HepG2 (cell line): Measurements from ENCODE around the gene PSMC3IP. TPM values are rescaled to one million over a fixed set of nuclear protein-coding genes. Genes with fewer than 3 reads are reported as not detected.
A peak's percentile ranks its signal among the peaks of the same experiment; 100 is the strongest.

Experiments
- ELF1 ChIP-seq: sonication (generic); formaldehyde crosslinking; IDR thresholded peaks from 2 replicates; pipeline ENCODE4 v1.4.0; 2020; ENCODE audit warnings: missing genetic modification reagents
- ETV5 ChIP-seq: IDR thresholded peaks from 2 replicates; pipeline ENCODE4 v1.6.1; 2018; ENCODE audit warnings: missing biosample characterization, missing genetic modification reagents, inconsistent platforms, borderline replicate concordance
- GATAD2A ChIP-seq: IDR thresholded peaks from 2 replicates; pipeline ENCODE4 v1.6.1; 2016
- HES4 ChIP-seq: sonication (generic); formaldehyde crosslinking; IDR thresholded peaks from 2 replicates; pipeline ENCODE4 v1.9.0; 2021; ENCODE audit warnings: mild to moderate bottlenecking, missing genetic modification reagents, borderline replicate concordance
- HNRNPLL ChIP-seq: fragments of 200-400 bp; formaldehyde crosslinking; IDR thresholded peaks from 2 replicates; pipeline ENCODE4 v1.6.1; 2017; ENCODE audit warnings: mild to moderate bottlenecking, low read depth, low read length; ENCODE audit not compliant: poor library complexity, severe bottlenecking
- KAT7 ChIP-seq: IDR thresholded peaks from 2 replicates; pipeline ENCODE4 v1.6.1; 2018; ENCODE audit warnings: borderline replicate concordance, missing compliant biosample characterization
- KLF16 ChIP-seq, 2 experiments: sonication (generic) in 1 of 2; formaldehyde crosslinking in 1 of 2; IDR thresholded peaks; 2 replicates each; pipeline versions ENCODE4 v1.6.1 to v1.8.0; 2016 to 2023; ENCODE audit warnings: missing genetic modification reagents in 2 of 2, missing compliant biosample characterization in 1 of 2
- NFRKB ChIP-seq: fragments of 450-650 bp; IDR thresholded peaks from 2 replicates; pipeline ENCODE4 v1.6.1; 2017
- NR1H2 ChIP-seq: sonication (generic); formaldehyde crosslinking; IDR thresholded peaks from 2 replicates; pipeline ENCODE4 v1.8.1; 2022; ENCODE audit warnings: low read depth, missing genetic modification reagents, borderline replicate concordance
- PAF1 ChIP-seq: IDR thresholded peaks from 2 replicates; pipeline ENCODE4 v1.6.1; 2016; ENCODE audit warnings: missing genetic modification reagents, missing compliant biosample characterization
- PRDM10 ChIP-seq: sonication (generic); formaldehyde crosslinking; IDR thresholded peaks from 2 replicates; pipeline ENCODE4 v1.4.0; 2020; ENCODE audit warnings: low read depth, missing genetic modification reagents
- SIX1 ChIP-seq: sonication (generic); formaldehyde crosslinking; IDR thresholded peaks from 2 replicates; pipeline ENCODE4 v1.4.0; 2020; ENCODE audit warnings: missing genetic modification reagents, borderline replicate concordance
- SSRP1 ChIP-seq: IDR thresholded peaks from 2 replicates; pipeline ENCODE4 v1.6.1; 2016; ENCODE audit warnings: control low read depth
- TCF7L2 ChIP-seq: IDR thresholded peaks from 2 replicates; pipeline ENCODE4 v1.6.1; 2011; ENCODE audit warnings: mild to moderate bottlenecking, low read depth, low read length, moderate library complexity
- TEF ChIP-seq: sonication (generic); formaldehyde crosslinking; IDR thresholded peaks from 2 replicates; pipeline ENCODE4 v1.5.0; 2020; ENCODE audit warnings: missing genetic modification reagents
- YEATS2 ChIP-seq: sonication (generic); formaldehyde crosslinking; IDR thresholded peaks from 2 replicates; pipeline ENCODE4 v1.4.0; 2020; ENCODE audit warnings: missing genetic modification reagents, borderline replicate concordance
- ZBTB33 ChIP-seq: sonication (generic); formaldehyde crosslinking; IDR thresholded peaks from 2 replicates; pipeline ENCODE4 v1.4.0; 2020; ENCODE audit warnings: missing genetic modification reagents
- ZFY ChIP-seq: sonication (generic); formaldehyde crosslinking; IDR thresholded peaks from 2 replicates; pipeline ENCODE4 v1.4.0; 2020; ENCODE audit warnings: missing genetic modification reagents
- ZNF138 ChIP-seq: sonication (generic); formaldehyde crosslinking; IDR thresholded peaks from 2 replicates; pipeline ENCODE4 v1.5.0; 2020; ENCODE audit warnings: mild to moderate bottlenecking, low read depth, missing genetic modification reagents
- ZNF33B ChIP-seq: sonication (generic); formaldehyde crosslinking; IDR thresholded peaks from 2 replicates; pipeline ENCODE4 v1.5.1; 2020; ENCODE audit warnings: mild to moderate bottlenecking, missing genetic modification reagents
- ZNF552 ChIP-seq: sonication (generic); formaldehyde crosslinking; IDR thresholded peaks from 2 replicates; pipeline ENCODE4 v1.9.0; 2022; ENCODE audit warnings: missing genetic modification reagents, mild to moderate bottlenecking, borderline replicate concordance
- ZNF570 ChIP-seq: sonication (generic); formaldehyde crosslinking; IDR thresholded peaks from 2 replicates; pipeline ENCODE4 v1.4.0; 2020; ENCODE audit warnings: mild to moderate bottlenecking, missing genetic modification reagents, borderline replicate concordance
- ZNF639 ChIP-seq: conservative IDR thresholded peaks from 2 replicates; pipeline ENCODE4 v1.6.1; 2018; ENCODE audit warnings: missing genetic modification reagents
- polyA plus RNA-seq, 8 experiments: library from polyadenylated mRNA; depleted of rRNA in 3 of 8; stranded (reverse) in 7 of 8; unstranded in 1 of 8; fragments of >200 nt; fragmentation: Illumina TruSeq in 4 of 8; extraction: Trizol in 4 of 8; gene quantifications; 2 replicates each; pipeline versions ENCODE4 v1.2.1 to v1.2.3, GENCODE V29; 2011 to 2016; ENCODE audit warnings: low read depth in 4 of 8, missing spikeins in 1 of 8, mixed read lengths in 1 of 8; ENCODE audit not compliant: insufficient read depth in 1 of 8
- total RNA-seq, 5 experiments: library from RNA; depleted of rRNA; stranded (reverse); fragments of >200 nt; fragmentation: Illumina TruSeq; extraction: Trizol; gene quantifications; 2 replicates each; pipeline ENCODE4 v1.2.3, GENCODE V29; 2016; ENCODE audit warnings: low read depth in 1 of 5

Gene PSMC3IP
- total and polyA plus RNA-seq, 2 of the 13 experiments (the other 11 are each of a cell fraction or from before 2014, with no cell fraction given) = 6.5 to 22.4 TPM

GRCh38 chr17:42554250-42555121 is 23.0 kb downstream of the PSMC3IP start (continued):
- TF ChIP-seq PRDM10 (CRISPR knock-in tag) (0 out of 2 replicates have a peak, but pooled peaks have one; percentile 40), ZFY (peak; percentile 99), ZNF33B (CRISPR knock-in tag) (no peak), GATAD2A (CRISPR knock-in tag) (peak; percentile 74), KAT7 (peak; percentile 98), SSRP1 (no peak), TCF7L2 (no peak), ZNF570 (CRISPR knock-in tag) (no peak), ZNF552 (CRISPR knock-in tag) (peak; percentile 87; the same call in 1 of the 2 replicates), ETV5 (peak; percentile 90), HNRNPLL (peak; percentile 99), YEATS2 (CRISPR knock-in tag) (peak; percentile 94), NR1H2 (CRISPR knock-in tag) (0 out of 2 replicates have a peak, but pooled peaks have one; percentile 54), PAF1 (CRISPR knock-in tag) (no peak), ELF1 (CRISPR knock-in tag) (peak; percentile 93), ZBTB33 (CRISPR knock-in tag) (peak; percentile 34; the same call in 1 of the 2 replicates), ZNF138 (CRISPR knock-in tag) (peak; percentile 89), KLF16 (CRISPR knock-in tag; IDR thresholded peaks at IDR 0.05) (peak in 1 of 2 experiments; percentile 87; a peak in 1 of 4 replicates), TEF (0 out of 2 replicates have a peak, but pooled peaks have one; percentile 57), ZNF639 (CRISPR knock-in tag) (peak; percentile 95), HES4 (CRISPR knock-in tag) (no peak), SIX1 (CRISPR knock-in tag) (no peak), NFRKB (no peak)
